ENCODE measurements around the gene LRPAP1.

Gene LRPAP1

DNA sequence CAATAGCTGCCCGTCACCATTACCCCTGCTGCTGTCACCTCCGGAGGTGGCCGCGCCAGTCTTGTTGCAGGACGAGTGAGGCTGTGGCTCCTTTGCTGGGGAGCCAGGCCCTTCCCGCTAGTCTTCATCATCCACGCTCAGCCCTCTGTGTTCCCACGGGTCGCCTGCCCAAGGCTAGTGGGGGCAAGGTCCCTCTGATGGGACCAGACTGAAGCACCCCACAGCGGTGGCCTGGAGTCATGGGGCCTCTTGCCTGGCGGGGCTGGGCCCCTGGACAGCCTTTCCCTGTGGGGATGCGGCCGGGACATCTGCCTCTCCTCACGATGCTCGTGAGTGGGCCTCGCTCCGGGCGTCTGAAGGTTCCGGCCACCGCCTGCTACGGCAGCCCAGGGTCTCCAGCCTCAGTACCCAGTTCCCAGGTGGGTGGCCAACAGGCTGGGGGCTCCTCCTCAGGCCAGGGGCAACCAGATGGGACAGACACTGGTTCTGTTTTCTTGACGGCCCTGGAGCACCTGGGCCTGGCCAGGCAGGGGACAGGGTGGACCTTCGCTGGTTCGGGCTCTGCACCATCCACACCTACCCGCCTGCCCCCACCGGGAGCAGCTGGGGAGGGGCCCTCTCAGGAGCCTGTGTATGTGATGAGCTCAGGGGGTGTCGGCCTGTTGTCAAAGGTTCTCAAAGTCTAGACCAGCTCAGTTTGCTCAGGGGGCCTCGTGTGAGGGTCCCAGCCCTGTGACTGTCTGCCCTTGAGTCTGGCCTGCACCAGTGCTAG, 36.8 kb downstream of the LRPAP1 start:
- peaks cover 13% of the 10 kb centered on the region for H3K27me3 Mint-ChIP-seq
- H3K36me3 Mint-ChIP-seq (ENCODE audit: low read depth), result no peaks in the 10 kb centered on the region
- no peaks in the 10 kb centered on the region for H3K9me3 Mint-ChIP-seq
- no peaks in the 10 kb centered on the region for H3K4me1 Mint-ChIP-seq (ENCODE audit: low read depth)
- no peak overlapping the region for H3K4me3 Mint-ChIP-seq
- H3K27ac Mint-ChIP-seq, result no peak overlapping the region

DNA sequence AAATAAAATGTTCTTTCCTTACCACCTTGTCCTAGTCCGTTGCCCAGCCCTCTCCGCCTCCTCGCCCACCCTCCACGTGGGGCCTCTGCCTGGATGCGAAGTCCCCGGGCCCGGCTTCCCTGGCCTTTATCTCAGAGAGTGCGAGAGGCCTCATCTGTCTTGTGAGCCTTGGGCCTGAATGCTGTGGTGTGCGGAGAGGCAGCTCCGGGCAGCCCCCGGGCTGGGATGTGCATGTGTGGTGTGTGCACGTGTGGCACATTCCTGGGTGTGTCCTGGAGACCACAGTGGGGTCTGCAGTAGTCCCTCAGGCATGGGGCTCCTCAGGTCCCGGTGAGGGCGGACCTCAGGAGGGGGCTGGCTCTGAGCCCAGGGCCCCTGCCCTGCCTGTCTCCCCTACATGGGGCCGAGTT, 37.8 kb downstream of the LRPAP1 start:
- peaks cover 13% of the 10 kb centered on the region for H3K27me3 Mint-ChIP-seq

DNA sequence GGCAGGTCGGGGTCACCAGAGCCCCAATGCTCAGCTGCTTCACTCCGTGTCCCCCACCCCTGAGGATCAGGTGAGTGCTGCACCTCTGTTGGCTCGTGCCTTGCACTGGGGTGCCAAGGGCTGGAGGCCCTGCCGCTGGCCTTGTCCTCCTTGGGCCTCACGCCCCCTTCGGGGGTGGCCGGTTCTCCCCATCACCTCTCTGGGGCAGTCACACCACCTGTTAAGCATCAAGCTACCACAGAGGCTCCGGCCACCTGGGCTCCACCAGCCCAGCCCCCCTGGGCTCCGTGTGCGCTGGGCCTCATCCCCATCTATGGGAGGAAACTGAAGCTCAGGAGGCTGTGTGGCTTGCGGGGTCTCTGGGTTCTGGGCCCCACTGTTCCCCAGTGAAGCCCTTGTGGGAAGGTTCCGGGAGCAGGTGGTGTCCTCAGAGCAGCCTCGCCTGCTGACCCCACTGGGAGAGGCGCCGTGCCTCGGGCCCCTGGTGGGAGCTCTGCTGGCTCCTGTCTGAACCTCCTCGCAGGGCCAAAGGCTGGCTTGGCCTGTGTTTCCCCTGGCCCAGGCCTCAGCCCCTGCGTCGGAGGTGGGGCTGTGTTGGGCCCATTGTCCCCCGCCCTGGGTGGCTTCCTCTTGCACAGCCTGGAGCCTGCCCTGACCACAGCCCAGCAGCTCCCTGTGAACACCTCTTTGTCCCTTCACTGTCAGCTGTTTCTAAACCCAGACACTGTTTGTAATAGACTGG, 38.3 kb downstream of the LRPAP1 start:
- Mint-ChIP-seq H3K27ac (no peak overlapping the region), H3K9me3 (no peaks in the 10 kb centered on the region), H3K27me3 (peaks cover 13% of the 10 kb centered on the region), H3K4me3 (no peak overlapping the region), H3K36me3 (ENCODE audit: low read depth) (no peaks in the 10 kb centered on the region), H3K4me1 (ENCODE audit: low read depth) (peaks cover 6% of the 10 kb centered on the region)

More for the DNA sequence above, 37.8 kb downstream of the LRPAP1 start:
- no peak overlapping the region for H3K27ac Mint-ChIP-seq
- H3K4me1 Mint-ChIP-seq (ENCODE audit: low read depth), result peaks cover under 1% of the 10 kb centered on the region
- H3K9me3 Mint-ChIP-seq, result no peaks in the 10 kb centered on the region
- H3K36me3 Mint-ChIP-seq (ENCODE audit: low read depth), result no peaks in the 10 kb centered on the region
- H3K4me3 Mint-ChIP-seq, result no peak overlapping the region

DNA sequence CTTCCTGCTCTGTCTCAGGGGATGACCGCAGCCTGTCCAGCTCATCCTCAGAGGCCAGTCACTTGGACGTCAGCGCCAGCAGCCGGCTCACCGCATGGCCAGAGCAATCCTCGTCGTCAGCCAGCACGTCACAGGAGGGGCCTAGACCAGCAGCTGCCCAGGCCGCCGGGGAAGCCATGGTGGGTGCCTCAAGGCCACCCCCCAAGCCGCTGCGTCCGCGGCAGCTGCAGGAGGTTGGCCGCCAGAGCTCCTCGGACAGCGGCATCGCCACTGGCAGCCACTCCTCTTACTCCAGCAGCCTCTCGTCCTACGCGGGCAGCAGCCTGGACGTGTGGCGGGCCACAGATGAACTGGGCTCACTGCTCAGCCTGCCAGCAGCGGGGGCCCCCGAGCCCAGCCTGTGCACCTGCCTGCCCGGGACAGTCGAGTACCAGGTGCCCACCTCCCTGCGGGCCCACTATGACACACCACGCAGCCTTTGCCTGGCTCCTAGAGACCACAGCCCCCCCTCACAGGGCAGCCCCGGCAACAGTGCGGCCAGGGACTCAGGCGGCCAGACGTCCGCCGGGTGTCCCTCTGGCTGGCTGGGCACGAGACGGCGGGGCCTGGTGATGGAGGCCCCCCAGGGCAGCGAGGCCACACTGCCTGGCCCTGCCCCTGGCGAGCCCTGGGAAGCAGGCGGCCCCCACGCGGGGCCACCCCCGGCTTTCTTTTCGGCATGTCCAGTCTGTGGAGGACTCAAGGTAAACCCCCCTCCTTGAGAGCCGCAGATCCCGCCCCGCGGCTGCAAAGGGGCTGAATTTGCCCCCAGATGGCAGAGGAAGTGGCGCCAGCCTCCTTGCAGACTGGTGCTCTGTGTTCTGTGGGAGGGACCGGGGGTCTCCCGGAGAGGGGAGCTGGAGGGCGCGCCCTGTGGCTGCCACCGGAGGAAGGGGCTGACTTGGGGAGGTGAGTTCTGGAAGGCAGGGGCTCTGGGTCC, 39.2 kb downstream of the LRPAP1 start:
- no peaks in the 10 kb centered on the region for H3K9me3 Mint-ChIP-seq
- H3K27me3 Mint-ChIP-seq, result peaks cover 13% of the 10 kb centered on the region
- no peak overlapping the region for H3K4me3 Mint-ChIP-seq
- H3K4me1 Mint-ChIP-seq (ENCODE audit: low read depth), result peaks cover 8% of the 10 kb centered on the region
- H3K27ac Mint-ChIP-seq, result no peak overlapping the region
- H3K36me3 Mint-ChIP-seq (ENCODE audit: low read depth), result no peaks in the 10 kb centered on the region

DNA sequence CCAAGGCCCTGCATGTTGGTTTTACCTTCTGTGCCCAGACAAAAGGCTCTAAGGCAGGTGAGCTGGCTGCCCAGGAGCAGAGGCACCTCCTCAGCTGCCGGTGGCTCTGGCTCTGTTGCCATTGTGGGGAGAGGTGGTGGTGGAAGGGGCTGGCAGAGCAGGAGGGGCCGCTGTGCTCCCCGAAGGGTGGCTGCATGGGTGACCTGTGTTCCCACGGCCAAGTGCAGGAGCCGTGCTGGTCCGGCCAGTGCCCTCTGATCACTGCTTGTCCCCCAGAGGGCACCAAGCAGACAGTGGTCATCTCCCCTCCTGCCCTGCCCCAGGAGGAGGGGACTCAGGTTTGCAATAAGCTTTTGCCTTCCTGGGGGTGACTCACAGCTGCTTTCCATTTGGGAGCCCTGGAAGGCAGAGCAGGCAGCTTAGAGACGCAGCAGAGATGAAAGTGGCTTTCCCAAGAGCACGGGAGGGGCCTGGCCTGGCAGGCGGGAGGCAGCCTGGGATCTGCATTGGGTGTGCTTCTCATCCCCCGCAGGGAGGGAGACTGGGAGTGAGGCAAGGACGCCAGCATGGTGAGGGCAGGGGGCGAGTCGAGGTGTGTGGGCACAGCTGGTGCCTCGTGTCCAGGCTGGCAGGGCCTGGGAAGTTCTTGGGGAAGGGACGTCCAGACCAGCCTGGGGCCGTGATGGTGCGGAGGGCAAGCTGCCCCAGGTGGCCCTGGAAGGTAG, 40.4 kb downstream of the LRPAP1 start:
- H3K4me1 Mint-ChIP-seq (ENCODE audit: low read depth), result peaks cover 8% of the 10 kb centered on the region
- no peaks in the 10 kb centered on the region for H3K9me3 Mint-ChIP-seq
- no peak overlapping the region for H3K4me3 Mint-ChIP-seq
- H3K36me3 Mint-ChIP-seq (ENCODE audit: low read depth), result no peaks in the 10 kb centered on the region
- peaks cover 13% of the 10 kb centered on the region for H3K27me3 Mint-ChIP-seq
- H3K27ac Mint-ChIP-seq, result no peak overlapping the region

DNA sequence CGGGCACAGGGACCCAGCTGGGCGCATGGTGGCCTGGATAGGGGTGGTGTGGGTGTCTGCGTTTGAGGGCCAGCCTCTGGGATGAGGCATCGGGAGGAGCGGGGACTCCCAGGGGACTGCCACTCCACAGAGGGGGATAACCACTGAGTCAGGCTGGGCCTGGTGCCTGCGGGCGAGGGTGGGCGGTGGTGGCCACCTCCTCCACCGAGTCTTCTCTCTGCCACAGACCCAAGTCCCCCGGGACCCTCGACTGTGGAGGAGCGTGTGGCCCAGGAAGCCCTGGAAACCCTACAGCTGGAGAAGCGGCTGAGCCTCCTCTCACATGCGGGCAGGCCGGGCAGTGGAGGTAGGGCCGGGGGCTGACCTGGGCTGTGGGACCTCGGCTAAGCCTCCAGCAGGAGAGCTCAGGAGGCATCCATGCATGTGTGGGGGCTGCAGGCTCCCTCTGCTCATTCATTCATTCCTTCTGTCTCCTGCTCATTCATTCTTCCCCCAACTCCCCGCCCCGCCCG, 42.7 kb downstream of the LRPAP1 start:
- Mint-ChIP-seq H3K9me3 (no peaks in the 10 kb centered on the region), H3K4me1 (ENCODE audit: low read depth) (peaks cover 8% of the 10 kb centered on the region), H3K4me3 (no peak overlapping the region), H3K27me3 (peaks cover 11% of the 10 kb centered on the region), H3K36me3 (ENCODE audit: low read depth) (no peaks in the 10 kb centered on the region), H3K27ac (no peak overlapping the region)

DNA sequence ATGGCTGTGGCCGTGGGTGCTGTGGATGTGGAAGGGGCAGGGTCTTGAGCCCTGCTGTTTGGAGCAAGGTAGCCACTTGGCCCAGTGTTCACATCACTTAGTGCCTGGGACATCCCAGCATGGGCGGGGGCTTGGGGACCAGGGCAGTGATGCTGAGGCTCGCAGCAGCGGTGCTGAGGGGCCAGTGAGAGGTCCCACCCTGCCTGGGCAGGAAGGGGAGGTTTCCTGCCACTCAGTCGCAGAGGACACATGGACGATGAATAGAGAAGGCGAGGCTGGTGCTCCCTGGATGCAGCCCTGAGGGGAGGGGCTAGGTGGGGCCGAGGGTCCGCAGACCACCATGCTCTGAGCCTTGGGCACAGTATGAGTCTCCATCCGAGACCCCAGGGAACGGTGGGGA, 43.4 kb downstream of the LRPAP1 start:
- Mint-ChIP-seq H3K36me3 (ENCODE audit: low read depth) (no peaks in the 10 kb centered on the region), H3K27me3 (peaks cover 11% of the 10 kb centered on the region), H3K27ac (no peak overlapping the region), H3K4me3 (no peak overlapping the region), H3K9me3 (no peaks in the 10 kb centered on the region), H3K4me1 (ENCODE audit: low read depth) (peaks cover 8% of the 10 kb centered on the region)

DNA sequence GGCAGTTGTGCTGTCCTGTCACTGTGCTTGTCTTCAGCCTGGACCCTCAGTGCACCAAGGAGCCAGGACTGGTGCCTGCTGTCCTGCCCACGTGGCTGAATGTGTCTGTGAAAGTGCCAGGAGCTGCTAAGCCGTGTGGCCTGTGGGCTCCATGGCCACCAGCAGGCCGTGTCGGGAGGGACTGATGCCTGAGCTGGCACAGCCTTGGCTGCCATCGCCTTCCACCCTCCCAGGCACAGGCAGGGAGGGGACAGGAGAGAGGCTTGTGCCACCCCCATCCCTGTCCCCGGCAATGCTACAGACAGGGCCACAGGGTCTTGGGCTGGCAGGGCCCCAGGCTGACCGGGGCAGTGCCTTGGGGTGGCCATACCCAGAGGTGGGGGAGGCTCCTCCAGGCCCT, 44.4 kb downstream of the LRPAP1 start:
- H3K27ac Mint-ChIP-seq, result no peak overlapping the region
- H3K36me3 Mint-ChIP-seq (ENCODE audit: low read depth), result no peaks in the 10 kb centered on the region
- H3K4me1 Mint-ChIP-seq (ENCODE audit: low read depth), result peaks cover 8% of the 10 kb centered on the region
- peaks cover 11% of the 10 kb centered on the region for H3K27me3 Mint-ChIP-seq
- H3K9me3 Mint-ChIP-seq, result no peaks in the 10 kb centered on the region
- H3K4me3 Mint-ChIP-seq, result no peak overlapping the region

DNA sequence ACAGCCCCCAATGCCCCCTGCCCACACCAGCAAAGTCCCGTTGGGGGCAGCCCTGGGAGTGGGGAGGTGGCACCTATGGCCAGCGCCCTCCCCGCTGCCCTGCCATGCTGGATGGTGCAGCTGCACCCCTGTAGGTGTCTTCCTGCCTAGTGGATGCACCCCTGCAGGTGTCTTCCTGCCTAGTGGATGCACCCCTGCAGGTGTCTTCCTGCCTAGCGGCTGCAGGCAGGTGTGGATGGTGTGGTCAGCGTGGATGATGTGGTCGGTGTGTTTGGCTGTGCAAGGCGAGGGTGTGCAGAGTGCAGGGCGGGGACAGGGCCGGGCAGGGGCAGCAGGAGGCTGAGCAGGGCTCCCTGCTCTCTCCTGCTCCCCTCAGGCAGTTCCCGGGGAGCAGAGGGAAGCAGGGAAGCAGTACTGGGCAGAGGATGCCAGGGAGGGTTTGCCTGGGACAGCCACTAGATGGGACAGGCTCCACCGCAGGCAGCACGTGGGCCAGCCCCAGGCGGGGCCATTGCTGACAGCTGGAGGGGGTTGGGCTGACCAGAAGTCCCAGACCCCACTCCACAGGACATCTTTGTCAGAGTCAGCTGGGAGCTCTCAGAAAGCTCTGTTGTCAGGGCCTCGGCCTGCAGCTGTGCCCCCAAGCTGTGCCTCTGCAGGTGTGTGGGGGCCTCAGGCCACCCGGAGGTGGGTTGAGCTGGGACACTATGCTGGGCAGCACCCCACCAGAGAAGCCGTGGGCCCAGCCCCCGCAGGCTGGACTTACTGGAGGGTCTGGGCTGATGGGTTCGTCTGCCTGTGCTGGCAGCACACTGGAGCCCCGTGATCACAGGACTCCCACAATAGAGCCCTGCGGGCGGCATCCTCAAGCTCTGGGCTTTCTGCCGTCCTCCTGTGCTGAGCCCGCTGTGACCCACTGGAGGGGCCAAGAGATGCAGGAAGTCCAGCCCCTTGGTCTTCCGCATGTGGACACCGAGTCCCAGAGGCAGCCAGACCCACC, 45.4 kb downstream of the LRPAP1 start:
- H3K9me3 Mint-ChIP-seq, result no peaks in the 10 kb centered on the region
- H3K36me3 Mint-ChIP-seq (ENCODE audit: low read depth), result no peaks in the 10 kb centered on the region
- H3K27me3 Mint-ChIP-seq, result peaks cover 8% of the 10 kb centered on the region
- H3K27ac Mint-ChIP-seq, result no peak overlapping the region
- peaks cover 8% of the 10 kb centered on the region for H3K4me1 Mint-ChIP-seq (ENCODE audit: low read depth)
- no peak overlapping the region for H3K4me3 Mint-ChIP-seq

DNA sequence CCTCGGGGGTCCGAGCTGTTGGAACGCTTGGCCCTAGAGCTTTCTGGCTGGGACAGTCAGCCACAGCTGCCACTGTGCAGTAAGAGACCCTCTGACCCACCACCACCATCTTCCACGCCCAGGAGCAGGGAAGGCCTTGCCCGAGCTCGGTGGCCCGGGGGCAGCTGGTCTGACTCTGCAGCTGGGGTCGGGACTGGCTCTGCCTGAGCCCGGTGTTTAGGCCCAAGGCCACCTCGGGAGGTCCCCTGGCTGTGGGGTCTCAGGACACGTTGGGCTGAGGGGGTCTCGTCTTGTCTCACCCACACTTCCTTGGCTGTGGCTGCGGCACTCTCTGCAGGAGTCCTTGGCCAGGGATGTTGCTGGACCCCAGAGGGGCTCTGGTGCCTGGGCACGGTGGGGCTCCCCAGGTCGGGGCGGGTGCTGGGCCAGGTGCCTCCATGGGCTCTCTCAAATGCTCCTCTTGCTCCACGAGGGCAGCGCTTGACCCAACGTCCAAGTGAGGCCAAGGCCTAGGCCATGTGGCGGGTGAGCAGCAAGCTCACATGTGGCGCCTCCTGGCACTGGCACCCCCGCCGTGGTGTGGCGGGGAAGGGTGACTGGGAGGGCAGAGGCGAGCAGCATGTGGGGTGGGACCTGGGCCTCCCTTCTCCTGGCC, 46.2 kb downstream of the LRPAP1 start:
- Mint-ChIP-seq H3K4me1 (ENCODE audit: low read depth) (peaks cover 8% of the 10 kb centered on the region), H3K27ac (no peak overlapping the region), H3K4me3 (no peak overlapping the region), H3K36me3 (ENCODE audit: low read depth) (no peaks in the 10 kb centered on the region), H3K27me3 (peaks cover 9% of the 10 kb centered on the region), H3K9me3 (no peaks in the 10 kb centered on the region)

DNA sequence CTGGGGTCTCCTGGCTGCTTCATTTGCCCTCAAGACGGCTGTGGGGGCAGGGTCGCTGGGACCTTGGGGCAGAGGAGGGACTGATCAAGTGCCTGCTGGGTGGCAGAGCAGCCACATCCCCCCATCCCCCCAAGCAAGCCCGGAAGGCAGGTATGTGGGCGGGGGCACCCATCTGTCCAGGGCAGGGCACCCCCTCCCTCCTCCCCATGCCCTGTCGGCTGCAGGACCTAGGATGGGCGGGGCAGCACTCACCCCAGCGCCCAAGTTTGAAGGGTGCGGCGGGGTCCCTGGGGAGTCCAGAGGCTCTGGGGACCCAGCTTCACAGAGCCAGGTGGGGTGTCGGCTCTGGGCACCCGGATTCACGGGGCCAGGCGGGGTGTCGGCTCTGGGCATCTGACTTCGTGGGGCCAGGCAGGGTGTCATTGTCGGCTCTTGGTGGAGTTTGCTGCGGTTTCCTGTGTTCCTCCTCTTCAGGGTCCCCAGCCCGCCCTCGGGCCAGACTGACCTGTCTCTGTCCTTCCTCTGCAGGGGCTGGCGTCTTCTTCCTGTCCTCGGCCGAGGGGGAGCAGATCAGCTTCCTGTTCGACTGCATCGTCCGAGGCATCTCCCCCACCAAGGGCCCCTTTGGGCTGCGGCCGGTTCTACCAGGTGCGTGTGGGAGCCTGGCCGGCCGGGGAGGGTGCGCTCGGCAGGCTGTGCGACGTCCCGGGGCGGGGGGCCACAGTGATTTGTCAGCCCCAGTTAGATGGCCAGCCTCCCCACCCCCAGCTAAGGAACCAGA, 47.0 kb downstream of the LRPAP1 start:
- no peak overlapping the region for H3K27ac Mint-ChIP-seq
- no peaks in the 10 kb centered on the region for H3K9me3 Mint-ChIP-seq
- H3K36me3 Mint-ChIP-seq (ENCODE audit: low read depth), result no peaks in the 10 kb centered on the region
- no peak overlapping the region for H3K4me3 Mint-ChIP-seq
- H3K27me3 Mint-ChIP-seq, result peaks cover 10% of the 10 kb centered on the region
- H3K4me1 Mint-ChIP-seq (ENCODE audit: low read depth), result peaks cover 8% of the 10 kb centered on the region

All from stimulated activated naive CD8-positive, alpha-beta T cell treated with anti-CD3 and anti-CD28 coated beads, Interleukin-15, Interleukin-2, amounts not matched to agents 100 ng/mL and 50 ng/mL, for 24 hours (primary cell).